ENCODE results near the gene ZNF226.

GRCh38 chr19:44176590-44176989 lies 11.7 kb downstream of the ZNF226 start:
- TF ChIP-seq TSHZ2 (CRISPR knock-in tag; IDR thresholded peaks at IDR 0.05), result no peak
- no peak for TF ChIP-seq PATZ1 (CRISPR knock-in tag; IDR thresholded peaks at IDR 0.05; ENCODE audit: borderline replicate concordance)
- no peak for TF ChIP-seq ZNF565 (CRISPR knock-in tag; conservative IDR thresholded peaks at IDR 0.05; ENCODE audit: low read depth)
- TF ChIP-seq ZNF70 (CRISPR knock-in tag; IDR thresholded peaks at IDR 0.05), result no peak
- no peak for TF ChIP-seq ISL1 (CRISPR knock-in tag; IDR thresholded peaks at IDR 0.05)
- TF ChIP-seq BACH2 (CRISPR knock-in tag; IDR thresholded peaks at IDR 0.05; ENCODE audit: borderline replicate concordance), result no peak
- TF ChIP-seq POU6F1 (CRISPR knock-in tag; IDR thresholded peaks at IDR 0.05; ENCODE audit: borderline replicate concordance, low read depth), result no peak
- TF ChIP-seq GLIS3 (CRISPR knock-in tag; IDR thresholded peaks at IDR 0.05), result no peak
- TF ChIP-seq TCF4 (CRISPR knock-in tag; IDR thresholded peaks at IDR 0.05; ENCODE audit: borderline replicate concordance), result no peak
- no peak for TF ChIP-seq ZFP3 (CRISPR knock-in tag; IDR thresholded peaks at IDR 0.05)
- TF ChIP-seq ZFP30 (CRISPR knock-in tag; IDR thresholded peaks at IDR 0.05), result no peak
- no peak for TF ChIP-seq ARNTL (CRISPR knock-in tag; IDR thresholded peaks at IDR 0.05; ENCODE audit: borderline replicate concordance, low read depth)
- no peak for TF ChIP-seq CSDC2 (CRISPR knock-in tag; IDR thresholded peaks at IDR 0.05)
